Measurements from ENCODE around the gene MYO5B.
A peak's percentile ranks its signal among the peaks of the same experiment; 100 is the strongest.
"Not testable (repeated sequence)": the region's sequence is repeated elsewhere in the genome, so short reads cannot be mapped to it uniquely, and the experiment has no call there.

The MYO5B gene

GRCh38 chr18:49910019-49910418 is 284.9 kb downstream of the MYO5B start:
- no peak for DNase-seq

GRCh38 chr18:49907346-49907929 is 287.5 kb downstream of the MYO5B start:
- peak; percentile 56 for DNase-seq

- no peak for DNase-seq
Observed at GRCh38 chr18:49905771-49906170, 289.2 kb downstream of the MYO5B start.

- no peak for DNase-seq
Observed at GRCh38 chr18:49904871-49905555, 289.9 kb downstream of the MYO5B start.

- no peak for DNase-seq
Observed at GRCh38 chr18:49901862-49902340, 293.0 kb downstream of the MYO5B start.

GRCh38 chr18:49899657-49900330 is 295.2 kb downstream of the MYO5B start:
- DNase-seq: no peak

GRCh38 chr18:49898421-49898820 is 296.5 kb downstream of the MYO5B start:
- DNase-seq: no peak

GRCh38 chr18:49894517-49895226 is 300.3 kb downstream of the MYO5B start:
- DNase-seq: no peak

- no peak for DNase-seq
Observed at GRCh38 chr18:49893036-49893435, 301.9 kb downstream of the MYO5B start.

- no peak for DNase-seq
Observed at GRCh38 chr18:49892148-49892924, 302.6 kb downstream of the MYO5B start.

- no peak for DNase-seq
Observed at GRCh38 chr18:49890041-49890440, 304.9 kb downstream of the MYO5B start.

GRCh38 chr18:49889552-49889951 is 305.4 kb downstream of the MYO5B start:
- not testable (repeated sequence) for DNase-seq

GRCh38 chr18:49886891-49887764 is 307.8 kb downstream of the MYO5B start:
- DNase-seq: no peak

- DNase-seq: no peak
Observed at GRCh38 chr18:49884959-49885358, 310.0 kb downstream of the MYO5B start.

GRCh38 chr18:49884465-49884864 is 310.5 kb downstream of the MYO5B start:
- no peak for DNase-seq

GRCh38 chr18:49880661-49881060 is 314.3 kb downstream of the MYO5B start:
- no peak for DNase-seq

- DNase-seq: no peak
Observed at GRCh38 chr18:49879271-49879580, 315.7 kb downstream of the MYO5B start.

- no peak for DNase-seq
Observed at GRCh38 chr18:49878567-49879270, 316.2 kb downstream of the MYO5B start.

GRCh38 chr18:49878015-49878414 is 316.9 kb downstream of the MYO5B start:
- no peak for DNase-seq

GRCh38 chr18:49876536-49876935 is 318.4 kb downstream of the MYO5B start:
- no peak for DNase-seq

GRCh38 chr18:49875783-49876182 is 319.2 kb downstream of the MYO5B start:
- DNase-seq: no peak

All from retina (tissue), 1 donor.